HepG2 (cell line): Measurements from ENCODE around the gene RIN3.

Source experiments
- ATF1 ChIP-seq: IDR thresholded peaks from 2 replicates; pipeline ENCODE4 v1.6.1; 2016; ENCODE audit warnings: mild to moderate bottlenecking, control low read depth
- ERF ChIP-seq: IDR thresholded peaks from 2 replicates; pipeline ENCODE4 v1.6.1; 2018; ENCODE audit warnings: missing biosample characterization, missing genetic modification reagents
- EZH2 ChIP-seq: conservative IDR thresholded peaks from 2 replicates; pipeline ENCODE4 v1.6.1; 2012; ENCODE audit warnings: mild to moderate bottlenecking, low read depth, low read length, moderate library complexity
- GATA4 ChIP-seq: sonication (generic); IDR thresholded peaks from 2 replicates; pipeline ENCODE4 v1.6.1; 2016; ENCODE audit warnings: antibody characterized with exemption, low read depth, borderline replicate concordance
- MXD4 ChIP-seq: IDR thresholded peaks from 2 replicates; pipeline ENCODE4 v1.6.1; 2016; ENCODE audit warnings: mild to moderate bottlenecking, missing biosample characterization, missing genetic modification reagents
- NR2F1 ChIP-seq, 2 experiments: fragments of 450-650 bp in 1 of 2; formaldehyde crosslinking in 1 of 2; IDR thresholded peaks; 2 replicates each; pipeline versions ENCODE4 v1.5.0 to v1.6.1; 2016 to 2020; ENCODE audit warnings: mild to moderate bottlenecking in 1 of 2, missing compliant biosample characterization in 1 of 2, missing genetic modification reagents in 1 of 2, moderate library complexity in 1 of 2
- REST ChIP-seq, 2 experiments: IDR thresholded peaks; 2 replicates each; pipeline ENCODE4 v1.6.1; 2011 to 2012; ENCODE audit warnings: low read length in 2 of 2, borderline replicate concordance in 1 of 2, low read depth in 1 of 2, mild to moderate bottlenecking in 1 of 2, moderate library complexity in 1 of 2
- SKIL ChIP-seq: sonication (generic); formaldehyde crosslinking; IDR thresholded peaks from 2 replicates; pipeline ENCODE4 v1.8.0; 2022; ENCODE audit warnings: missing genetic modification reagents, mild to moderate bottlenecking, moderate library complexity, borderline replicate concordance
- SOX13 ChIP-seq, 3 experiments: fragments of 450-650 bp in 1 of 3; sonication (generic) in 1 of 3; formaldehyde crosslinking in 1 of 3; IDR thresholded peaks in 2 of 3; conservative IDR thresholded peaks in 1 of 3; 2 replicates each; pipeline versions ENCODE4 v1.5.0 to v1.6.1; 2016 to 2020; ENCODE audit warnings: antibody characterized with exemption in 1 of 3, mild to moderate bottlenecking in 1 of 3, missing compliant biosample characterization in 1 of 3, missing genetic modification reagents in 1 of 3, moderate library complexity in 1 of 3
- ZSCAN20 ChIP-seq: sonication (generic); formaldehyde crosslinking; IDR thresholded peaks from 2 replicates; pipeline ENCODE4 v1.4.0; 2020; ENCODE audit warnings: missing genetic modification reagents, mild to moderate bottlenecking, borderline replicate concordance

GRCh38 chr14:92633724-92634123 is 120.1 kb downstream of the RIN3 start:
- no peak for TF ChIP-seq ERF (CRISPR knock-in tag)
- TF ChIP-seq NR2F1 (CRISPR knock-in tag; IDR thresholded peaks at IDR 0.05): no peak
- no peak for TF ChIP-seq ATF1
- no peak for TF ChIP-seq GATA4
- TF ChIP-seq ZSCAN20 (CRISPR knock-in tag): no peak
- TF ChIP-seq SKIL (CRISPR knock-in tag): no peak
- TF ChIP-seq MXD4 (CRISPR knock-in tag): no peak
- TF ChIP-seq SOX13 (IDR thresholded peaks at IDR 0.05): no peak
- no peak for TF ChIP-seq SOX13 (CRISPR knock-in tag; conservative IDR thresholded peaks at IDR 0.05 in 1 of 2, IDR thresholded peaks at IDR 0.05 in 1 of 2)
- TF ChIP-seq EZH2: no peak
- TF ChIP-seq REST (IDR thresholded peaks at IDR 0.05; ENCODE audit: borderline replicate concordance in 1 of 2, low read depth in 1 of 2, low read length in 2 of 2): no peak
